ENCODE measurements around the gene ZFPM1.
"Not testable (repeated sequence)": the region's sequence is repeated elsewhere in the genome, so short reads cannot be mapped to it uniquely, and the experiment has no call there.

The ZFPM1 gene

DNA sequence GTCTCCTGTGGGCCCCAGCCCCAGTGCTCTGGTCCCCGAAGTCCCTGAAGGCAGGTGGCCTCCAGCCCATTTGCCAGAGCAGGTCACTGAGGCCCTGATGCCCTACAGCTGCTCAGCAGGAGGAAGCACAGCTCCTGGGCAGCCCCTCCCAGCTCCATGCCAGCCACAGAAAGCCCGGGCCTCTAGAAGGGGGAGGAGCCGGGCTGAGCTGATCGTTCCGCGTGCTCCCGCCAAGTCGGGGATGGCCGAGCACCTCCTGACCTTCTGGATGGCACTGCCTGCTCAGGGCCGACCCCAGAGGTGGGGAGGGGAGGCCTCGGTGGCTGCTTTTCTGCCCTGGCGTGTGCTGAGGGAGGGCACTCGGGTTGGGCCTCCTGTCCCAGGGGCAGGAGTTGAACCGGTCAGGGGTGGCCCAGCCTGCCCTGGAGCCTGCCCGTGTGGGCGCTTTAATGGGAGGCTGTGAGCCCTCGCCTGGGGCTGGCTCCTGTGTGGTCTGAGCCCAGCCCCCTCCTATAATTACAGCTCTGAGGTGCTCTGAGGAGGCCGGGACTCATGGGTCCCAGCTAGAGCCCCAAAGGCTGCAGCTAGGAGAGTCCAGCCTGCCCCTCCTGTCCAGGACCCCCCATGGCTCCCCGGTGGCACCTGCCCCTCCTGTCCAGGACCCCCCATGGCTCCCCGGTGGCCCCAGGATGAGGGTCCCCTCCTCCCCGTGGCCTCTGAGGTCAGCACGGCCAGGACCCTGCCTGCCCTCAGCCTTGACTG is 29.7 kb downstream of the ZFPM1 start:
- ATAC-seq: no peak

DNA sequence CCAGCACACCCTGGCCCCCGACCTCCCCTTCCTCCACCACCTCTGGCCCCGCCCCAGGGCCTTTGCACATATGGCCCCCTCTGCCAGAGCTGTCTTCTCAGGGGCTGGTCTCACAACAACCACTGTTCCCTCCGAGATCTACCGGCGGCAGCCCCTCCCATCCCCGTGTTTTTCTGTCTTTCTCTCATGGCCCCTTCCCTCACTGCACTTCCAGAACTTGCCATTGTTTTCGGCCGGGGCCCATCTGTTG is 30.2 kb downstream of the ZFPM1 start:
- ATAC-seq: no peak

DNA sequence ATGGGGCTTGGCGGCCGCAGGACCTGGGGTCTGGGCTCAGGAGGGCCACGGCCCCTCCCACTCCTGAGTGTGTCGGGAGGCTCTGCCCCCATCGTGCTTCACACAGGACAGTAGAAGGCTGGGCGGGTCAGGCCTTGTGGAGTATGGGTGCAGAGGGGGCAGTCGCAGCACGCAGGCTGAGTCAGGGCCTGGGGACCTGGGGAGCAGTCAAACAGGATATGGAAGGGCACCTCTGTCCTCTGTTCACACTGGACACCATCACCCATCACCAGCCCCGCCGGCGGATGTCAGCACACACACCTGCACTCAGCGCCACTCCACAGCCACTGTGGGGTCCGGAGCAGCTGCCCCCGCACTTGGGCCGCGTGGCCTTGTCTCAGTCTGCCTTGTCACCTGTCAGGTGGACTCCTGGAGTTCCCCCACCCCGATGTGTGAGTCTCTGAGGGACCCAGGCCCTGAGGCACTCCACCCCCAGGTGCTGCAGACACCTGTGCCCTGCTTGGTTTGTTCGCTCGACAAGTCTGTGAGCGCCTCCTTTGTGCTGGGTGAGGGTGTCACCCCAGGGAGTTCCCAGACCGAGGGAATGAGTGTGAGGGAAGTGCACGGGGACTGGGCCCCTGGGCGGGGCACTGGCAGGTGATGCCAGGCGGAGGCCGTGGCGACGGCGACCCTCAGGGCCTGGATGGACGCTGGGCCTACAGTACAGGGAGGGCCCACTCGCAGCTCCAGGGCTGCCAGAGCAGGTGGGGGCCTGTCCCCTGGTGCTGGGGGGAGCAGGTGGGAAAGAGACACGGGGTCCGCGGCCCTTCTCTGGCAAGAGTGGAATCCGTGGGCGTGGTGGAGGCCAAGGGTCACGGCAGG is 31.7 kb downstream of the ZFPM1 start:
- ATAC-seq: no peak

DNA sequence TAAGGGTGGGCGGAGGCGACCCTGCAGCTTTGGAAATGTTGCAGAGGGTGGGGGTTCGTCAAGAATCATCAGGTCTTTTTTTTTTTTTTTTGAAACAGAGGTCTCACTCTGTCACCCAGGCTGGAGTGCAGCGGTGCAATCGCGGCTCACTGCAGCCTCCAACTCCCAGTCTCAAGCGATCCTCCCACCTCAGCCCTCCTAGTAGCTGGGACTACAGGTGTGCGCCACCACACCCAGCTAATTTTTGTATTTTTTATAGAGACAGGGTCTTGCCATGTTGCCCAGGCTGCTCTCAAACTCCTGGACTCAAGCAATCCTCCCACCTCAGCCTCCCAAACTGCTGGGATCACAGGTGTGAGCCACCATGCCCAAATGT is 32.3 kb downstream of the ZFPM1 start:
- not testable (repeated sequence) for ATAC-seq

DNA sequence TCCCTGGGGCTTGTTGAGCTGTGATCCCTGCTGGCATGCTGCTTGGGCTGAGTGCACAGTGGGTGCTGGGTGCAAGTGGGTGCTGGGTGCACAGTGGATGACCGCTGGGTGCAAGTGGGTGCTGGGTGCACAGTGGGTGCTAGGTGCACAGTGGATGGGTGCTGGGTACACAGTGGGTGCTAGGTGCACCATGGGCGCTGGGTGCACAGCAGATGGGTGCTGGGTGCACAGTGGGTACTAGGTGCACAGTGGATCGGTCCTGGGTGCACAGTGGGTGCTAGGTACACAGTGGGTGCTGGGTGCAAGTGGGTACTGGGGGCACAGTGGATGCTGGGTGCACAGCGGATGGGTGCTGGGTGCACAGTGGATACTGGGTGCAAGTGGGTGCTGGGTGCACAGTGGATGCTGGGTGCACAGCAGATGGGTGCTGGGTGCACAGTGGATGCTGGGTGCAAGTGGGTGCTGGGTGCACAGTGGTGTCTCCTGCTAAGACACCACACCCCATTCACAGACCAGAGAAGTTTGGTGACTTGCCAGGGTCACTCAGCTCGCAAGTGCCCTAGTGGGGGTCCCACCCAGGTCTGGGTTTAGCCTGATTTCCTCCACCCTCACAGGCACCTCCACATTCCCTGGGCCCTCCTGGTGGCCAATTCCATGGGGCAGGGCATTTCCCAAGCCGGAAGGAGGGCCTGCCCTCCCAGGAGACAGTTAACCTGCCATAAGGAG is 33.5 kb downstream of the ZFPM1 start:
- no peak for ATAC-seq

DNA sequence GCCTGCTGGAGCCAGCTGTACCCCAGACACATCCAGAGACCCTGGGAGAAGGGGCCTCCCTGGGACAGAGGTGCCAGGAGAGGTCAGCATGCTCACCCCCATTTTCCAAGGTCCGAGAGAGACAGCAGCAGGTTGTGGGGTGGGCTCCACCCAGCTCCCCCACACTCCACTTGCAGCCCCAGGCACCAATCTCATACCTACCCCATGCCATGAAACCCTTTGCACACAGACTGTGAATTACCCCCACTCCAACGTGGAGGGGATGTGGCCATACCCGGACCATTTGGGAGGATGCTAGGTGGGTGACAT is 34.0 kb downstream of the ZFPM1 start:
- no peak for ATAC-seq

DNA sequence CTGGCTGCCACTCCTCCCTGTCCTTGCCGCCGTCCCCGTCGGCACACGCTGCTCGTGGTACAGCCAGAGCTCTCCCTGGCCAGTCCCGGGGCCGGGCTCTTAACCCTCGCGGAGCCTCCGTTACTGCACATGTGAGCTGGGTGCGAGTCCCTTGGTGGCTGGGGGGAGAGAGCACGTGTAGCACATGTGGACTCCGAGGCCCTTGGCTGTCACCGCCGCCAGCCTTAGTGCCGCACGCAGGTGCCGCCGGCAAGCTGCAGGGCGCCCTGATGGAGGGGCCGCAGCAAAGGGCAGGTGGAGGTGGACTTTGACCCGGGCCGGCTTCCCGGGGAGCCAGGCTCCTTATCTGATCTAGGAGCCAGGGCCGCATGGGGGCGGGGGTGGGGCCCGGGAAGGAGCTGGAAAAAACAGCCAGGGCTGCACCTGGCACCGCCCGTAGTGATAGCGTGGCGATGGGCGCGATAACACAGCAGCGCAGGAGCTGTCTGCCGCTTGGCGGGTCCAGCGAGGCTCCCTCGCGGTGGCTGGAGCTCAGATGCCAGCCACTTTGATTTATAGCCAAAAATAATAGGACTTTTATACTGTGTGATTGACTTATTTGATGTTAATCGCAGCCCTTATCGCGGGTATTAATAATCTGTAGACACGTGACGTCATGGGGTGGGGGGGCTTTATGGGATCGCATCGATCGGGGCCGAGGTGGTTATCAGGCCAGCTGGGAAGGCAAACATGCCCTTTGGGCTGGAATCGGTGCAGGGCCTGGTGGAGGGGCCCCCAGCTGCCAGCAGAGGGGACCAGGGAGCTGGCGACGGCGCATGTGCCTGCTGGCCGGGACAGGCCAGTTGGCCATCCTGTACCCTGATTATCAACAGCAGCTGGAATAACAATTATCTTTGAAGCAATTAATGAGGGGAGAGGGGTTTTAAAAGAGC is 35.1 kb downstream of the ZFPM1 start:
- ATAC-seq: no peak

DNA sequence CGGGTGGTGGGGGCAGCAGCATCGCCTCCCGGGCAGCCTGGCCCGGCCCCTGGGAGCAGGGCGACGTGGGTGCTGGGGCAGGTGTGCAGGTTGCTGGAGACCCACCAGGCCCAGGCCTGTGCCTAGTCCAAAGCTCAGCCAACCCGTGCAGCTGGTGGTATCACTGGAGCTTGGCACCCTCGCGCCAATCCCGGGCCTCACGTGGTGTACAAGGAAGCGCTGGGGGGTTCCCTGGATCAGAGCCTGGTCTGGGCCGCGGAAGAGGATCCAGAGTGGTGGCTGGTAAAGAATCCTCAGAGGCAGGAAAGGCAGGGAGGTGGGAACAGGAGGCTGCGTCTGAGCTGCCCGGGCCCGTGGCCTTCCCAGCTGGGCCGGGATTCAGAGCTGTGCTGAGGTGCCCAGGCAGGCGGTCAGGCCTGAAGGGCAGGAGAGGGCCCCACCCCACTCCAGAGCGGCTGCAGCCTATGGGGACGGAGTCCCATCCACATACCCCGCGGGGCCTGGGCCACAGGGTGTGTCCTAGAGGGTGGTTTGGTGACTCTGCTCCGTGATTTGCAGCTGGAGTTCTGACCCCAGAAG is 36.2 kb downstream of the ZFPM1 start:
- no peak for ATAC-seq

DNA sequence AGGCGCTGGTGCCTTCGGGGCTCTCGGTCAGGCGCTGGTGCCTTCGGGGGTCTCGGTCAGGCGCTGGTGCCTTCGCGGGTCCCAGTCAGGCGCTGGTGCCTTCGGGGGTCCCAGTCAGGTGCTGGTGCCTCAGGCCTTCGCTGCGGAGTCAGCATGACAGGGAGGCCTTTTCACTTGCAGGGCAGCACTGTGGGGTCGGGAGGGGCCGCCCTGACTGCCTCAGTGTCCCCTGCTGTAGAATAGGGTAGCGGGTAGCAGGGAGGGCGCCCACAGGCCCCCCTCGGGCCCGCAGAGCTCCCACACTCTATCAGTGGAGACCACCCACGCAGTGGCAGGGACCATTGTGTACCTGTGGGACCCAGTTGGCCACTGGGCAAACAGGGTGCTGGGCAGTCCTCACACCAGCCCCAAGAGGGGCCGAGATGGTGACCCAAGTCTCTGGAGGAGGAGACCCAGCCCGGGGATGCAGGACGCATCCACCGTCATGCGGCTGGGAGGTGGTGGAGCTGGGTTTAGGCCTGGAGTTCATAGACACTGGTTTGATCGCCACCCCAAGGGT is 38.0 kb downstream of the ZFPM1 start:
- no peak for ATAC-seq

DNA sequence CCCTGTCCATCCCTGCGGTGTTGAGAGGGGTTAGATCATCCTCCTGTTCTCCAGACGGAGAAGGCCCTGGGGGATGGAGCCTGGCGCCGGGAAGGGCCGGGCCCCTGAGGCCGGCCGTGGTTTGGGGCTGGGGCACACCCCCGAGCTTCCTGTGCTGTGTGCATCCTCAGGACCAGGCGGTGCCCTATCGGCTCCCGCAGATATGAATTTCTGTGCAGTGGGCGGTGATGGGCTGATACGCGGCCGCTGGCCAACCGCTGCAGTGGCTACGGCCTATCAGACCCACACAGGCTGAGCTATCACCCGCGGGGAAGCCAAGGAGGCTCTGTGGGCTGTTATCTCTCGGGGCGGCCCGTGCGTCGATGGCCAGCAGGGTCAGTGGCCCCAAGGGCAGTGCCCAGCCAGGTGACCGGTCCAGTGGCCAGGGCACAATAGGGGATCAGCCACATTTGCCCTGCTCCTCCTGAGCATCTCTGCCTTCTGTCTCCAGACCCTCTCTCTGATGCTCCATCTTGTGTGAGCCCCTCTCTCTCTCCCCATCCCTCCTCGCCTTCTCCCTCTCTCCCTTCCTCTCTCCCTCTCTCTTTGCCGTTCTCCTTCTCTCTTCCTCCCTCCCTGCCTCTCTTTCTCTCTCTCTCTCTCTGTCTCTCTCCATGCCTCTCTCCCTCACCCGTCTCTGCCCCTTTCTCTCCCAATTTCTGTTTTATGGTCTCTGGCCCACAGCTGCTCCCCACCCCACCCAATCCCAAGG is 38.7 kb downstream of the ZFPM1 start:
- no peak for ATAC-seq

DNA sequence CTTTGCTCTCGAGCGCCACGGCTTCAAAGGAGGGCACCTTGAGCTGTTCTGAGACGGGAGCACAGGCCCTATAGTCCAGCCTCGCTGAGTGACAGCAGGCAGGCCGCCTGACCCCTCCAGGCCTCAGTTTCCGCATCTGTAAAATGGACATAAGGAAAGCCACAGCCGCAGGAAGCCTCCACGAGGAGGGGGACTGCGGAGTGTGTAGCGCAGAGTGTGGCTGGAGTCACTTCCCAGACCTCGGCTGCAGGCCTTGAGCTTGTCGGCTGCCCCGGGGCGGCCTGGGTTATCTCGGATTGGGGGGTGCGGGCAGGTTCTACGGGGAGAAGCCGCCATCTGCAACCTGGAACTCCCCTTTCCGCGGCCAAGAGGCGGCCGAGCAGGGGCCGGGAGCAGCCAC is 40.8 kb downstream of the ZFPM1 start:
- ATAC-seq: no peak

DNA sequence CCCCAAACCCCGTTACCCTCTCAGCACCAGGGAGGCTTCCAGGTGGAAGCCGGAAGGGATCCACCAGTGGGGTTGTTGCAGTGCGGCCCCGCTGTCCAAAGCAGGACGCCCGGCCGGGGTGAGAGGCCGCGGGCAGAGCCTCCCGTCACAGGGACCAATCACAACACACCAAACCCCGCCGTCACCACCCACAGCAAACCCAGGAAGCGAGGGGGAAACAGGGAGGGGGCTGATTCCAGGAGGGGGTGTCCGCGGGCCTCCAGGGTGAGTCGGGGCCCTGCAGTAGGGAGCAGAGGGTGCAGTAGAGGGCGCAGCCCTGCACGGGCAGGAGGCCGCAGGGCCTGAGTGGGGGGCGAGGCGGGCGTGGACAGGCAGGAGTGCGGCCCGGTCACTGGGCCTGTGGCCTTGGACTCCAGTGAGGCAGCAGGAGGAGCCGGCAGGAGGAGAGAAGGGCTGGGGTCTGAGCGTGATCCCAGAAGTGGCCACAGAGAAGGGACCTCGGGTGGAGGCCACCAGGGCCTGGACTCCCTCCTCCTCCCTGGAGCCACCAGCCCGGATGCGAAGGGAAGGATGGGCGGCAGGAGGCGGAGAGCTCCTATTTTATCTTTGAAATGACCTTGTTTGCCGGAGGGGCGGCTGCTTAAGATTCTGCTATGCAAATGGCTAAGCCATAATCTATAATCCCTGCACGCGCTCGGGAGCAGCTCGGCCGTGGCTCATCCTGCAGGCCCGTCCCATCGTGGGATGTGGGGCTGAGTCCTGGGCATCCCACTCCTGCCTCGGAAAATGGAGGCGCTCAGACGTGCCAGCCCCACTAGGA is 41.5 kb downstream of the ZFPM1 start:
- no peak for ATAC-seq

DNA sequence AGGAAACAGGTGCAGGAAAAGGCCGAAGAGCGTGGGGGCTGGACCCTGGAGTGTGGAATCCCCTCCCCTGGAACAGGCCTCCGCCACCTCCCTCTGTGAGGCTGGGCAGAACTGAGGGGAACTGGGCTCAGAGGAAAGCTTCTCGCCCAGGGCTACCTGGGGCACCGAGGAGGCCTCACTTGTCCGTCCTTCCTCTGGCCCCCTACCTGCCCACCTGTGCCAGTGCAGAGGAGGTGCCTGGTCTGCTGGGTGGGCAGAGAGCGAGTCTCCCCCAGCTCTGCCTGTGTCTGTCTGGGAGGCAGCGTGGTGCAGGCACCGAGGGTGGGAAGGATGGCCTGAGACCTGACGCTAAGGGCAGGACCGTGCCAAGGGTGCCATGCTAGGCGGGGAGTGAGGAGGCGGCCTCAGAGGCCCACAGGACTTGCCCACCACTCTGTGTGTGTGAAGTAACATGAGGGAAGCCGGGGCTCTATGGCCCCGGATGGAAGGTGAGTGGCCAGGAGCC is 42.2 kb downstream of the ZFPM1 start:
- no peak for ATAC-seq

DNA sequence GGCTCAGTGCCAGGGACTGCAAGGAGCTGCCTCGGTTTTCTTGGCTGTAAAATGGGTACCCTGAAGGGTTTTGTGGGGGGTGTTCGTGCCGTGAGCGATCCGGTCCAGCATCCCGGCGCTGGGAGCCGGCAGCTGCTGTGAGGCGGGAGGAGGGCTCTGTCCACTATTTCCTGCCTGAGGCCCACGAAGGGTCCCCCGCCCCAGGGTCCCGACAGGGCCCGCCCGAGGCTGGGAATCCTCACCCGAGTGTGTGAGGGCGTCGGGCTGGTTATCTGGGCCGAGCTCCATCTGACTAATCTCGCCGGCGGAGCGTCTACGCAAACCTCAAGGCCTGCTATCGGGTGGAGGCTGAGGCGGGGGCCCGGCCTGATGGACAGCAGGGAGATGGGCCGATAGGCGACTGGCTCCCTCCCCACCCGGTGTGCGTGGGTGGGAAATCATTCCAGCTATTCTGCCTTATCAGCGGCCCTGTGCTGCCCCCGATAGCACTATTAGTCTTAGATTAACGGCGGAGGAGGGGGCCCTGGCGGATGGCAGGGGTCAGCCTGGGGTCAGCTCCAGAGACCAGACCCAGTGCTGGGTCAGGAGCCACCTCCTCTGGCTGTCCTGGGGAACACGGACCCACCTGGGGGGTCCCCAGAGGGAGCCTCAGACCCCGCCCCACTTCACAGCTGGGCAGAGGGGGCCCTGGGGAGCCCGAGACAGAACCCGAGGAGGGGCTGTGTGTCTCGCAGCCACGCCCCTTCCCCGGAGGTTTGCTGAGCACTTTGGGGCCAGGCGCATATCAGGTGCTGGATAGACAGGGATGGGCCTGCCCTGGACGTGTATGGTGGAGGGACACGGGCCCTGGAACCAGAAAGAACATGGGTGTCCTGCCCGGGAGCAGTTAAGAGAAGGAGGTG is 44.7 kb downstream of the ZFPM1 start:
- ATAC-seq: no peak

DNA sequence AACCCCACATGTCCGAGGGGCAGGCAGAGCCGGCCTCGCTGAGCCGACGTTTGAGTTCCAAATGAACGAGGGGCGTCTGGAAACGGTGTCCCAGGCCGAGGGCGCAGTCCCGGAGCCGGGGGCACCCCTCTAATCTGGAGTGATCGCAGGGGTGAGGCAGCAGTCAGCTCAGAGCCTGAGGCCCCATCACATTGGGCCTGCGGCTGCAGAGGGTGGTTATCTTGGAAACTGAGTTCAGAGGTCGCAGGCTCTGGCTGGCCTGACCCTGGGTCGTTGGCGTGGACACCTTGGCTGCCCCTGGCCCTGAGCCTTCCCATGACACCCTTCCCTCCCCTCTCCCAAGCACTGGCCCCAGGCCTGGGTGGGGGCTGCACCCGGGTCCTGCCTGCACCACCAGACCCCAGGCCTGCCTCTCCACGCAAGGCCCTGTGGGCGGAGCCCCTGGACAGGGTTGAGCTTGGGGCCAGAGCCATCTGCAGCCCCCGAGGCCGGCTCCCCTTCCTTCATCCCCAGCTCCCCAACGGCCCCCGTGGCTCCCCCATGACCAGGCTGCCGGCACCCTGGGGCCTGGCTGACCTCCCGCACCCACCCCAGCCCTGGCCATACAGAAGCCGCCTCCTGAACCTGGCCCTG is 45.6 kb downstream of the ZFPM1 start:
- no peak for ATAC-seq

DNA sequence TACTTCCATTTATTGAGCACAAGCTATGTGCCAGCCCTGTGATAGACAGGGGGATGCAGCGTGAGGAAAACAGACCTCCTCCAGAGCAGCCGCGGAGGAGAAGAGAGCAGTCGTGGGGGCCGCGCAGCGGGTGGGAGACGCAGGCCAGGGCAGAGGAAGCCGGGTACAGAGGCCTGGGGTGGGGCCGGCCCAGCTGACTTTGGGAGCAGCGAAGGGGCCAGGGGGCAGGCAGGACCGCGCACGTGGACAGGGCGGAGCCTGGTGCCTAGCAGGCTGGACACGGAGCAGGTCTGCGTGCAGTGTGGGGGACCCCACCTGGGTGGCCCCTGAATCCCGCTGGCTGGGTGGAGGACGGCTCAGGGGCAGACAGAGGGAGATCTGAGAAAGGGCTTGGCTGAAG is 46.2 kb downstream of the ZFPM1 start:
- ATAC-seq: no peak

DNA sequence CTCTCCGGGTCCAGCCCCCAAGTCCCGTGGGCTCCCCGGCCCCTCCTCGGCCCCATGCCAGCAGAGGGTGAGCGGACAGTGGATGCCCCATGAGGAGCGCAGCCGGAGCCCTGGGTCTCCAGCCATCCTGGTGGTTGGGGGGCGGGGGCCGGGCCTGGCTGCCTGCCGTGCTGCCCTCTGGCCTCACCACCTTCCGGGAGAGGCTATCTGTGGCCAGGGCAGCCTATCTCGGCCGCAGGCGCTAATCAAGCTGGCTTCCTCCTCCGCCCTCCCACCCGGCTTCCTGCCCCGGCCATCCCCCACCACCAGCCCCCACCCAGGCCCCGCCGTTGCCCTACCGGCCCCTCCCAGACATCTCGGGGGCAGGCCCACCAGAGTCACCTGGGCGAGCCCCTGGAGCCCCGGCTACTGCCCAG is 46.8 kb downstream of the ZFPM1 start:
- ATAC-seq: no peak

DNA sequence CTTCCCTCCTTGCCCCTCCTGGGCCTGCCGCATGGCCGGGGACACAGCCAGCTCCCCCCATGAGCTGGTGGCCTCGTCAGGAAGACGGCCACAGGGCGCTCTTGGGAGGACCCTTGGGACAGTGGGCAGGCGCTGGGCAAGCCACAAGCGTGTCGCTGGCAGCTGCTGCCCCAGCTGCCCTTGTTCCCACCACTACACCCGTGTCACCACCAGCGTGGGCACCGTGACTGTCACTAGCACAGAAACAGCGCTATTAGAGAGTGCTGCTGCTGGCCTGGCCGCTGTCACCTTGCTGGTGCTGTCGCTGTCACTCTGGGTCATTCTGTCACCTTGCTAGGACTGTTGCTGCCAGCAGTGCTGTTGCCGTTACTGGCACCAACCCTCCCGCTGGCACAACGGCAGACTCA is 47.2 kb downstream of the ZFPM1 start:
- no peak for ATAC-seq

DNA sequence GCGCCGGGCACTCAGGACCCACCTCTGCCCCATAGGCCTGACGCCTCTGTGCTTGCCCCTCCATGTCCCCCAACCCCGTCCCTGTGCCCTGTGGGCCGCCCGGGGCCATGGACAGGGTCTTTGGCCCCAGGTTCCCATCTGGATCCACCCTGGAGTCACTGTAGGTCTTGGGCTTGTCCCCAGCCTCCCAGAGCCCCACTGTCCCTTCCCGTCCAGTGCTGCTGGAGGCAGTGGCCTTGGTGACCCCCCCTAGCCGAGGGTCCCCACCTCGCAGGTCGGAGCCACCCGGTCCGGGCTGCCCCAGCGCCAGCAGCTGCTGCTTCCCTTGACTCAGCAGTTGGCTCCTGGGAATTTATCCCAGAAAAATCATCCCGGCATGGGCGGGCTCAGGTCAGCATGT is 49.3 kb downstream of the ZFPM1 start:
- no peak for ATAC-seq

All from activated CD4-positive, CD25-positive, alpha-beta regulatory T cell treated with anti-CD3 and anti-CD28 coated beads, Interleukin-2, amount 50 U/mL, for 24 hours (primary cell).